H9 (cell line): ENCODE measurements around the gene RRP1B. TPM values are rescaled to one million over a fixed set of nuclear protein-coding genes. Genes with fewer than 3 reads are reported as not detected.

ENCODE experiments used
- DNase-seq: peaks from one replicate; pipeline ENCODE4 v3.0.0-alpha.2; 2017
- H2AFZ ChIP-seq: one replicate; pipeline ENCODE4 v1.6.1; 2013; ENCODE audit warnings: mild to moderate bottlenecking, low read length, control low read depth, moderate library complexity
- H2AK5ac ChIP-seq: 2 replicates; pipeline ENCODE4 v1.6.1; 2013; ENCODE audit warnings: low read length, control low read depth, mixed read lengths; ENCODE audit not compliant: insufficient read length
- H2BK120ac ChIP-seq: one replicate; pipeline ENCODE4 v1.6.1; 2013; ENCODE audit warnings: low read depth, mild to moderate bottlenecking, low read length, control low read depth, inconsistent platforms; ENCODE audit not compliant: poor library complexity, severe bottlenecking
- H2BK12ac ChIP-seq: 2 replicates; pipeline ENCODE4 v1.6.1; 2013; ENCODE audit warnings: low read length, control low read depth, mixed read lengths, low read depth; ENCODE audit not compliant: insufficient read length
- H2BK15ac ChIP-seq: 2 replicates; pipeline ENCODE4 v1.6.1; 2013; ENCODE audit warnings: low read depth, low read length, control low read depth
- H2BK20ac ChIP-seq: one replicate; pipeline ENCODE4 v1.6.1; 2013; ENCODE audit warnings: low read depth, mild to moderate bottlenecking, low read length, control low read depth, inconsistent platforms; ENCODE audit not compliant: poor library complexity, severe bottlenecking
- H2BK5ac ChIP-seq: 2 replicates; pipeline ENCODE4 v1.6.1; 2013; ENCODE audit warnings: low read length, control low read depth, mixed read lengths; ENCODE audit not compliant: insufficient read length
- H3K14ac ChIP-seq: 2 replicates; pipeline ENCODE4 v1.6.1; 2013; ENCODE audit warnings: low read length, control low read depth; ENCODE audit not compliant: insufficient read depth
- H3K18ac ChIP-seq: 2 replicates; pipeline ENCODE4 v1.6.1; 2013; ENCODE audit warnings: low read depth, mild to moderate bottlenecking, mixed read lengths, low read length, control low read depth; ENCODE audit not compliant: insufficient read length
- H3K23ac ChIP-seq: 2 replicates; pipeline ENCODE4 v1.6.1; 2013; ENCODE audit warnings: low read length, control low read depth, mixed read lengths, low read depth; ENCODE audit not compliant: insufficient read length
- H3K23me2 ChIP-seq: 2 replicates; pipeline ENCODE4 v1.6.1; 2013; ENCODE audit warnings: low read depth, mild to moderate bottlenecking, mixed read lengths, low read length, control low read depth; ENCODE audit not compliant: insufficient read length, poor library complexity, severe bottlenecking
- H3K27ac ChIP-seq: 2 replicates; pipeline ENCODE4 v1.5.1; 2013; ENCODE audit warnings: low read length, control low read depth, mixed read lengths, low read depth; ENCODE audit not compliant: insufficient read length
- H3K27me3 ChIP-seq: 2 replicates; pipeline ENCODE4 v1.6.1; 2013; ENCODE audit warnings: low read length, control low read depth, inconsistent platforms; ENCODE audit not compliant: insufficient read depth
- H3K4ac ChIP-seq: 2 replicates; pipeline ENCODE4 v1.6.1; 2013; ENCODE audit warnings: low read depth, mild to moderate bottlenecking, control low read depth, inconsistent platforms, low read length, moderate library complexity
- H3K4me1 ChIP-seq: 2 replicates; pipeline ENCODE4 v1.6.1; 2013; ENCODE audit warnings: low read length, control low read depth, inconsistent platforms; ENCODE audit not compliant: insufficient read depth
- H3K4me2 ChIP-seq: 2 replicates; pipeline ENCODE4 v1.6.1; 2013; ENCODE audit warnings: low read length, control low read depth, mixed read lengths; ENCODE audit not compliant: insufficient read length, insufficient read depth
- H3K56ac ChIP-seq: 2 replicates; pipeline ENCODE4 v1.6.1; 2013; ENCODE audit warnings: low read depth, mild to moderate bottlenecking, mixed read lengths, low read length, control low read depth; ENCODE audit not compliant: insufficient read length
- H3K79me1 ChIP-seq: 2 replicates; pipeline ENCODE4 v1.6.1; 2013; ENCODE audit warnings: low read depth, mild to moderate bottlenecking, moderate library complexity, low read length, control low read depth, inconsistent platforms; ENCODE audit not compliant: insufficient read depth, poor library complexity, severe bottlenecking
- H3K79me2 ChIP-seq: 2 replicates; pipeline ENCODE4 v1.6.1; 2013; ENCODE audit warnings: low read length, control low read depth, inconsistent platforms; ENCODE audit not compliant: insufficient read depth
- H3K9ac ChIP-seq: 2 replicates; pipeline ENCODE4 v1.6.1; 2013; ENCODE audit warnings: low read length, control low read depth, mixed read lengths; ENCODE audit not compliant: insufficient read length; ENCODE audit errors: extremely low read depth
- H3K9me3 ChIP-seq: one replicate; pipeline ENCODE4 v1.6.1; 2013; ENCODE audit warnings: low read depth, low read length, inconsistent platforms; ENCODE audit not compliant: control insufficient read depth
- H3T11ph ChIP-seq: one replicate; pipeline ENCODE4 v1.6.1; 2013; ENCODE audit warnings: mild to moderate bottlenecking, low read length, control low read depth, inconsistent platforms
- H4K20me1 ChIP-seq: one replicate; pipeline ENCODE4 v1.6.1; 2013; ENCODE audit not compliant: control insufficient read depth, insufficient read length, insufficient read depth
- H4K5ac ChIP-seq: 2 replicates; pipeline ENCODE4 v1.6.1; 2013; ENCODE audit warnings: low read depth, mild to moderate bottlenecking, mixed read lengths, low read length, control low read depth; ENCODE audit not compliant: insufficient read length
- H4K8ac ChIP-seq: replicated peaks from 2 replicates; pipeline ENCODE4 v1.6.1; 2013; ENCODE audit warnings: low read length, control low read depth, mixed read lengths, low read depth; ENCODE audit not compliant: insufficient read length
- H4K91ac ChIP-seq: 2 replicates; pipeline ENCODE4 v1.6.1; 2013; ENCODE audit warnings: low read depth, mild to moderate bottlenecking, moderate library complexity, mixed read lengths, low read length, control low read depth; ENCODE audit not compliant: insufficient read length
- H3K27ac Mint-ChIP-seq, 3 experiments: 2 replicates in 2 of 3; 3 replicates in 1 of 3; pipeline ENCODE4 v1.8.0; 2020 to 2021; ENCODE audit warnings: mixed read lengths in 3 of 3, mild to moderate bottlenecking in 1 of 3, moderate library complexity in 1 of 3
- H3K27me3 Mint-ChIP-seq: 2 replicates; pipeline ENCODE4 v1.8.0; 2021; ENCODE audit warnings: low read depth, mild to moderate bottlenecking, moderate library complexity, mixed read lengths
- H3K36me3 Mint-ChIP-seq, 3 experiments: 2 replicates in 2 of 3; 3 replicates in 1 of 3; pipeline ENCODE4 v1.8.0; 2020 to 2021; ENCODE audit warnings: low read depth in 3 of 3, mixed read lengths in 3 of 3; ENCODE audit not compliant: insufficient read depth in 1 of 3
- H3K4me1 Mint-ChIP-seq, 2 experiments: 2 replicates each; pipeline ENCODE4 v1.8.0; 2020; ENCODE audit warnings: mixed read lengths in 2 of 2
- H3K4me3 Mint-ChIP-seq, 2 experiments: 2 replicates in 1 of 2; 3 replicates in 1 of 2; pipeline ENCODE4 v1.8.0; 2020 to 2021; ENCODE audit warnings: mild to moderate bottlenecking in 2 of 2, mixed read lengths in 2 of 2, moderate library complexity in 1 of 2
- H3K9me3 Mint-ChIP-seq, 2 experiments: 2 replicates in 1 of 2; 3 replicates in 1 of 2; pipeline ENCODE4 v1.8.0; 2020; ENCODE audit warnings: mild to moderate bottlenecking in 2 of 2, mixed read lengths in 2 of 2, moderate library complexity in 1 of 2
- WGBS: extraction: QIAGEN DNeasy Blood & Tissue Kit; methylation state at CpG from one replicate; pipeline ENCODE4 v1.1.7; 2013; ENCODE audit warnings: missing lambda C conversion rate, low lambda C conversion rate, mixed read lengths; ENCODE audit not compliant: insufficient read length; ENCODE audit errors: extremely low coverage; 5-methylcytosine and 5-hydroxymethylcytosine counted together
- microRNA-seq: library from miRNA; unstranded; fragments of <30 nt; microRNA quantifications from one replicate; pipeline ENCODE4, GENCODE V29; 2020; ENCODE audit warnings: borderline microRNAs expressed
- total RNA-seq: library from RNA; stranded (reverse); gene quantifications from 2 replicates; pipeline ENCODE4 v1.2.1, GENCODE V29; 2021
- TF ChIP-seq, protein P1 (sequence below): fragments of 200-600 bp; sonication (generic); conservative IDR thresholded peaks from 3 replicates; pipeline ENCODE4 v1.8.0; 2021; ENCODE audit warnings: antibody characterized with exemption, mild to moderate bottlenecking

RRP1B gene
- total RNA-seq, 1 experiment from 2014 or later = 96.6 TPM

DNA sequence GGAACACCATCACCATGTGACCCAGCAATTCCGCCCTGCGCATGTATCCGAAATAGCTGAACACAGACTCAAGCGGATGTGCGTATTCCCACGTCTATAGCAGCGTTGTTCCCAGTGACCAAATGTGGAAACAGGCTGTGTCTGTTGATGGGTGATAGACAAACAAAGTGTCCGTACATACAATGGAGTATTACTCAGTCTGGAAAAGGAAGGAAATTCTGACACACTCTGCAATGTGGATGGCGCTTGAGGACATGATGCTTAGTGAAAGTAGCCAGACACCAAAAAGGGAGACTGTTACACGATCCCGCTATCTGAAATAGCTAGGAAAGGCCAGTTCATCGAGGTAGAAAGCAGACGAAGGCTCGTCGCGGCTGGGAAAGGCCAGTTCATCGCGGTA lies 85.4 kb downstream of the RRP1B start:
- TF ChIP-seq, protein P1, sequence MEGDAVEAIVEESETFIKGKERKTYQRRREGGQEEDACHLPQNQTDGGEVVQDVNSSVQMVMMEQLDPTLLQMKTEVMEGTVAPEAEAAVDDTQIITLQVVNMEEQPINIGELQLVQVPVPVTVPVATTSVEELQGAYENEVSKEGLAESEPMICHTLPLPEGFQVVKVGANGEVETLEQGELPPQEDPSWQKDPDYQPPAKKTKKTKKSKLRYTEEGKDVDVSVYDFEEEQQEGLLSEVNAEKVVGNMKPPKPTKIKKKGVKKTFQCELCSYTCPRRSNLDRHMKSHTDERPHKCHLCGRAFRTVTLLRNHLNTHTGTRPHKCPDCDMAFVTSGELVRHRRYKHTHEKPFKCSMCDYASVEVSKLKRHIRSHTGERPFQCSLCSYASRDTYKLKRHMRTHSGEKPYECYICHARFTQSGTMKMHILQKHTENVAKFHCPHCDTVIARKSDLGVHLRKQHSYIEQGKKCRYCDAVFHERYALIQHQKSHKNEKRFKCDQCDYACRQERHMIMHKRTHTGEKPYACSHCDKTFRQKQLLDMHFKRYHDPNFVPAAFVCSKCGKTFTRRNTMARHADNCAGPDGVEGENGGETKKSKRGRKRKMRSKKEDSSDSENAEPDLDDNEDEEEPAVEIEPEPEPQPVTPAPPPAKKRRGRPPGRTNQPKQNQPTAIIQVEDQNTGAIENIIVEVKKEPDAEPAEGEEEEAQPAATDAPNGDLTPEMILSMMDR = no peak
- peaks cover 9 to 11% of the 10 kb centered on the region in 2 experiments for H3K4me1 Mint-ChIP-seq
- Histone ChIP-seq H2AFZ (no peak overlapping the region), H3K4me2 (no peak overlapping the region), H4K5ac (no peak overlapping the region), H3K56ac (peak overlapping the region; percentile 56), H3K79me2 (no peaks in the 10 kb centered on the region), H3K79me1 (no peaks in the 10 kb centered on the region), H4K8ac (no peak overlapping the region), H3K9ac (no peak overlapping the region), H3K4ac (no peak overlapping the region), H3K4me1 (no peaks in the 10 kb centered on the region), H2BK5ac (no peak overlapping the region), H2BK12ac (no peak overlapping the region), H2BK15ac (no peak overlapping the region), H2BK120ac (no peak overlapping the region), H3K27ac (no peak overlapping the region), H3K9me3 (no peaks in the 10 kb centered on the region), H3T11ph (no peak overlapping the region), H3K23ac (no peak overlapping the region), H3K18ac (no peak overlapping the region), H4K20me1 (peaks cover 4% of the 10 kb centered on the region), H3K14ac (no peak overlapping the region), H2AK5ac (no peak overlapping the region), H4K91ac (no peak overlapping the region), H2BK20ac (no peak overlapping the region), H3K23me2 (no peaks in the 10 kb centered on the region), H3K27me3 (no peaks in the 10 kb centered on the region)
- no CpG with 5 or more reads among the region's 18 CpGs for WGBS
- no peaks in the 10 kb centered on the region for H3K27me3 Mint-ChIP-seq
- no peak overlapping the region for H3K4me3 Mint-ChIP-seq
- H3K36me3 Mint-ChIP-seq = peaks cover 9 to 49% (median 37%) of the 10 kb centered on the region in 3 experiments; a peak in 6 of 7 replicates
- no peaks in the 10 kb centered on the region for H3K9me3 Mint-ChIP-seq
- DNase-seq = no peak
- H3K27ac Mint-ChIP-seq = peak overlapping the region in 1 of 3 experiments; percentile 30; a peak in 1 of 7 replicates

Small RNA genes within 50 kb of the gene (microRNA-seq; reads per million reads assigned to microRNA genes)
- not detected for gene MIR6070

Other genes starting within 250 kb of the RRP1B start
- 5.7 and 6.4 TPM in 2 replicates for gene SIK1, start 232.4 kb upstream of the RRP1B start, total RNA-seq
- 1.5 and 1.7 TPM in 2 replicates for gene HSF2BP, start 72 bp upstream of the RRP1B start, total RNA-seq
- gene PDXK, start 59.6 kb downstream of the RRP1B start, total RNA-seq = 109 and 117 TPM in 2 replicates
- gene CSTB, start 116.7 kb downstream of the RRP1B start, total RNA-seq = 40.7 and 44.5 TPM in 2 replicates
- 73.3 and 76.7 TPM in 2 replicates for gene RRP1, start 130.0 kb downstream of the RRP1B start, total RNA-seq
- 13.0 TPM in 2 replicates for gene AGPAT3, start 205.7 kb downstream of the RRP1B start, total RNA-seq